Measurements from ENCODE around the gene BTNL8. TPM values are rescaled to one million over a fixed set of nuclear protein-coding genes. Genes with fewer than 3 reads are reported as not detected.

The BTNL8 gene
- 0.65 TPM for polyA plus RNA-seq (ENCODE audit: insufficient read length)
- long read RNA-seq, donor 1: 0 reads
- long read RNA-seq, donor 2: 0 reads
- long read RNA-seq, donor 3: 0 reads
- long read RNA-seq, donor 4: 0 reads
- long read RNA-seq, donor 5: 0 reads
- long read RNA-seq, donor 6: 0 reads
- long read RNA-seq, donor 7: 0 reads
- long read RNA-seq, donor 8: 0 reads

DNA sequence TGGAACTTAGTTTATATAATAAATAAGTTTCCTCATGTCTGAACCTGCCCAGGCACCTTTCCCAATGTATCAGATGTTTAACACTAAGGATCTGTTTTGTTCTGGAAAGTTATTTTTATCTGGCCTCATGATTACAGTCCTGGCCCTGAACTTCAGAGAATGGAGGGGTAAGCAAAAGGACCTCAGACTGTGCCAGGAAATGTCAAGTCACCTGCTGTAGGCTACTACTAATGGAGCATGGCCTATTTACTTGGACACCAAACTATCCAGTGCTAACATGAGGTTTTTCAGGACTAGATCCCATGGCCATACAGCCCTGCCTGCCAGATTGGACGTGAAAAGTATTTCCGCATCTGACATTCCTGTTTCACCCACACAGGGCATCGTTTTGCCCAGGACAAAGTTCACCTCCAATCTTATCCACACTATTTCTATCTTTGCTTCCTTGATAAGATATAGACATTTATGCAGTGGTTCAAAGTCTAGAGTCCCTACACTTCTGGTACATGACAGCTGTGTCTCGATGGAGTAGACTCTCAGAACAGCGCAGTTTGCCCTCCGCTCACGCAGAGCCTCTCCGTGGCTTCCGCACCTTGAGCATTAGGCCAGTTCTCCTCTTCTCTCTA lies at the start of gene BTNL8:
TSS of gene BTNL8 (plus strand) at position 539 of the 626 bp plus-strand sequence. CDS start 152 bp downstream, outside the sequence.
- no peak for DNase-seq

- DNase-seq: no peak
Observed at GRCh38 chr5:180849827-180850226, 49.1 kb upstream of the BTNL8 start.

DNA sequence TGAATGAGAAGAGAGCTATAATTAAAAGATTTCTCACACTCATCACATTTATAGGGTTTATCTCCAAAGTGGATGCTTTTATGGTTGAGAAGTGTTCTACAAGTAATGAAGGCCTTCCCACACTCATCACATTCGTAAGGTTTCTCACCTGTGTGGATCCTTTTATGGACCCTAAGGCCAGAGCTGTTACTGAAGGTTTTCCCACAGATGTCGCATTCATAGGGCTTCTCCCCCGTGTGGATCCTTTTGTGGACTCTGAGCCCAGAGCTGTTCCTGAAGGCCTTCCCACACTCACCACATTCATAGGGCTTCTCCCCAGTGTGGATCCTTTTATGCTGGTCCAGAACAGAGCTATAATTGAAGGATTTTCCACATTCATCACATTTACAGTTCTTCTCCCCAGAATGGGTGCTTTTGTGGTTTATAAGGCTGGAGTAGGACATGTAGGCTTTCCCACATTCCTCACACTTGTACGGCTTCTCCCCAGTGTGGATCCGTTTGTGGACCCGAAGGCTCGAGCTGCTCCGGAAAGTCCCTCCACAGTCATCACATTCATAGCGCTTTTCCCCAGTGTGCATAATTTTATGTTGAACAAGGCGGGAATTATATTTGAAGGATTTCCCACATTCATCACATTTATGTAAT lies 48.4 kb upstream of the BTNL8 start:
- DNase-seq: no peak

GRCh38 chr5:180852495-180852894 lies 46.5 kb upstream of the BTNL8 start:
- DNase-seq: no peak

GRCh38 chr5:180853121-180853847 lies 45.7 kb upstream of the BTNL8 start:
- DNase-seq: no peak

DNA sequence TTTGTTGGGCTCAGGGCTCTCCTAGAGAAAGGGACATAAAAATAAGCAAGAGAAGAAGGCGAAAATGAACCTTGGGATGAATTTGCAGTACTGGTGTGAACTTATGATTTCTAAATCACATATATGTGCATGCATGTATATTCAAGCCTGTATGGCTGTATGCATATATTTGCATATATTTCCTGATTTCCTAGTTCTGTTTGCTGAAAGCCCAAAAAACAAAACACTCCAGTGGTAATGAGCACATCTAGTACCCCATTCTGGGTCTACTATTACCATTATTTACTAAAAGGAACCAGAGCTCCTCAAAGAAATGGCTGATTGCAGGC lies 45.1 kb upstream of the BTNL8 start:
- no peak for DNase-seq

DNA sequence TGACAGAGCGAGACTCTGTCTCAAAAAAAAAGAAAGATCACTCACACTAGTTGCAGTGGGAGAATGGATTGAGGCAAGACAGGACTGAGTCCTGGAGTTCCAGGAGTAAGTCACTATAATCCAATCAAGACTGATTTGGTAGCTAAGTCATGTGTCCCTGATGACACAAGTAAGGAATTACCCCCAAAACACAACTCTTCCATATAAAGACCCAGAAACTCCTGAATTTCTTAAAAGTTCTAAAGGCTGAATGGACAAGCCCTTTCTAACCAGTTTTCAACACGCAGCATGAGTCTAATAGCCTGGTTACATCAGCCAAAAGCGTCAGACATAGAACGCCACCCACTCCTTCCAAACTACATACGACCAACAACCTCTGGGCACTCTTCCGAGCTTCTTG lies 40.4 kb upstream of the BTNL8 start:
- DNase-seq: no peak

GRCh38 chr5:180860273-180860886 lies 38.6 kb upstream of the BTNL8 start:
- peak; percentile 38 for DNase-seq

- peak; percentile 93 for DNase-seq
Observed at GRCh38 chr5:180860887-180861822, 37.8 kb upstream of the BTNL8 start, which contains the start of gene ZFP62. Gene ZFP62 (minus strand): TSS chr5:180861276. CDS start chr5:180861219, 57 bp downstream.

DNA sequence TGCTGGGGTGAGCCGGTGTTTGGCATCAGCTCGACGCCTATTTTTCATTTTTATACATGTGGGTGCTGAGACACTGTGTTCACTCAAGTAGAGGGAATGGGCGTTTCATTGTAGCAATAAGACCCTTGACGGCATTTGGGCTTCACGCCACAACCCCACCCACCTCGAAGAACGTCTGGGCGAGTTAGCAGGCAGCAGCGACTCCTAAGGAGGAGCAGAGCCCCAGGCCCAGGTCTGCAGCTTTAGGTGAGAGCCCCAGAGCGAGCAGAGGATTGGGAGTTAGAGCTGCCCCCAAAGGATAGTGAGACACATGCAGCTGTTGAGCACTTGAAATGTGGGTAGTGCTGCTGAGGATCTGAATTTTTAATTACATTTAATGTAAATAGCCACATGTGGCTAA lies 36.3 kb upstream of the BTNL8 start:
- no peak for DNase-seq

DNA sequence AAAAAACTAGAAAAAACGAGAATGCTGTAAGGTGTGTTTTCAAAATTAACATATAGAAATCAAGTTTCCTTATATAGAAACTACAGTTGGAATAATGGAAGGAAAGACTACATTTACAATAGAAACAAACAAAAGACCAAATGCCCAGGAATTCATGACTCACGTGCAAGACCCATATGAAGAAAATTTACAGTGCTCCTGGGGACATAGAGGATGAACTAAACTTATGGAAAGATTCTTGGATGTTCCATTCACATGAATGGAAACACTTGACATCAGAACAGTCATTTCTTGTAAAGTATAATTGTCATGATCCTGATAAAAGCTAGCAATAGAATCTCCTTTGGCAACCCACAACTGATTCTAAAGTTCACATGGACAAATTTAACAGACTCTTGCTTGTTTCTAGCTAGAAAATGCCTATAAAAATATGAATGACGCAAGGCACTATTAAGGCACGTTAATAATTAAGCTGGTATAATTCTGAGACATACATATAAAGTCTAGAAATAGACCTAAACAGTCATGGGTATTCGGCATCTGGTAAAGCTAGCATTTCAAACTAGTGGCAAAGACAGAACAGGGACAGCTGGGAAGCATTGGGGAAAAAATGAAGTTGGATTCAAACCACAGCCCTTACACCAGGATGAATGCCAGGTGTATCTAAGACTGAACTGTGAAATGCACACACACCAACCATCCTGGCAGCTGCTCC lies 32.8 kb upstream of the BTNL8 start:
- DNase-seq: no peak

DNA sequence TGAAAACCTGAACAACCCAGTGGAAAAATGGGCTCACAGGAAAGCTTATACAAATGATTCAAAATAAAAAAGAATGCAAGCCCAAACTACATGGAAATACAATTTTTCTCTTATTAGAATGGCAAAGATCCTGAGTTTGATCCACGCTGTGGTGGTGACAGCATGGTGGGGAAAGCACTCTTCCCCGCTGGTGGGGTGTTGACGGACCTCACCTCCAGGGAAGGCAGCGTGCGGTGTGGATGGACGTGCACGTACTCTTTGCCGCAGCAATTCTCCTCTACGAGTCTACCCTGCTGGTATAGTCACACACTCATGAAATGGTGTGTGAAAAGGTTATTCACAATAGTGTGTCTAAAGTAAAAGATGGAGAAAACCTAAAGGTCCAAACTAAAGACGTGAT lies 32.0 kb upstream of the BTNL8 start:
- no peak for DNase-seq

DNA sequence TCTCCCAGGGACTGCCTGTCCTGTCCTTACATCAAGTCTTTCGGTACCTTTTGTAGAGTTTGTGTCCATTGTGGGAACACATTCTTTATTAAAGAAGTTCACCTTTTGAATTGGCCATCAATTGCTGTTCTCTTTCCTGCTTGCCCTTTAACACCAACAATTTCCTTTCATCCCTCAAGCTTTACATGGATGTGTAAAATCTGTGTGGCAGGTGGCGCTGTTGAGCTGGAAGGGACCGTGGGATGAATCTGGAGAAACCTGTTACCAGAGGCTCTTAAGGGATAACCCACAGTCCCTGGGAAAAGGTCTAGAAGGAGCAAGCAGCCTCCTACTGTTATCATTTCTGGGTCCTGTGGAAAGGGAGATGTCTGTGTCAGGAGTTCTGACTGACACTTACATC lies 30.0 kb upstream of the BTNL8 start:
- DNase-seq: peak; percentile 87

DNA sequence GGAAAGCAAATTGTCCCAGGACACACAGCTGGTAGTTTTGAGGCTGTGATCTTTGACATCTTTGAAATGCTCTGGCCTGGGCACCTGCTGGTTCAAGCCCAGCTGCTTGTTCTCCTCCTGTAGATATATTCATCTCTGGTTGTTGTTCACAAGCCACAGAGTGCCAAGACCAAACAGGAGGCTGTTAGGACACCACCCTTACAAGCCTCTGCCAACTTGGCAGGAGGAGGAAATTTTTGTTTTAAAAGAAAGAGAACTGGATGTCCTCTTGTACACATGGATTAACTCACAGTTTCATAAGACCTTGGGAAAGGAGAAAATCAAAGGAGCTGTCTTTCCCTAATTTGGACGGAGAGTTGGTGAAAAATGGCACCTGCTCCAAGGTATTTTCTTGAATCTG lies 29.4 kb upstream of the BTNL8 start:
- DNase-seq: no peak

DNA sequence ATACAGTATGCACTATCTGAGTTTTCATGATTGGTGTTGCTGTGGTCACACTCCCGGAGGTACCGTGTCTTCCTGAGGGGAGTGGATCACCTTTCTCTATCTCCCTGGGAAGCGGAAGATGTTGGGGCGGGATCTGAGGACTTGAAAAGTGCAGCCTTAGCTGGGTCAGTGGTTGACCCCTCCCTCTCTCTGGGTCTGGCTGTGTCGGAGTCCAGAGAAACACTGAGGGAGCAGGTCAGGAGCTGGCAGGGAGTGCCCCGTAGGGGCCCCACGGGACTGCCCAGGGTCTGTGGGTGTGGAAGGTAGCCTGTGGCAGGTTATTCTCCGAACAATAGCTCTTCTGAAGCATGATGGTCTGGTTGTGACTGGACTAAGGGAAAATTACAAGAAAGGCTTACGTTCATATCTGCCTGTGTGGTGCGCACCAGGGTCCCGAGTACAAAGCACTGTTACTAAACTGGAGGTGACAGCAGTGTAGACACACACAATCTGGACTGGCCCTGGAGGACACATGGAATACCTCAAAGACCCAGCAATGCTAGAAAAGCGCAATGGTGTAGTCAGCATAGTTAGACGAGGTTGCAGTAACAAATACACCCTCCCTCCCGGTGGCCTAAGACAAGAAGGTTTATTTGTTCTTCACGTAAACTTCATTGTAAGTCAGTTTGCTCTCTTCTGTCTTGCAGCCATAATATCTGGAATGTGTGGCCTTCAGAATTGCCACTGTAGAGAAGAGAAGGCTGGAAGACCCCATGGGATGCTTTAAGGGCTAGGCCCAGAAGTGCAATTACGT lies 28.5 kb upstream of the BTNL8 start:
- DNase-seq: no peak

- DNase-seq: no peak
Observed at GRCh38 chr5:180872419-180872818, 26.5 kb upstream of the BTNL8 start.

- DNase-seq: no peak
Observed at GRCh38 chr5:180873615-180874520, 25.1 kb upstream of the BTNL8 start.

DNA sequence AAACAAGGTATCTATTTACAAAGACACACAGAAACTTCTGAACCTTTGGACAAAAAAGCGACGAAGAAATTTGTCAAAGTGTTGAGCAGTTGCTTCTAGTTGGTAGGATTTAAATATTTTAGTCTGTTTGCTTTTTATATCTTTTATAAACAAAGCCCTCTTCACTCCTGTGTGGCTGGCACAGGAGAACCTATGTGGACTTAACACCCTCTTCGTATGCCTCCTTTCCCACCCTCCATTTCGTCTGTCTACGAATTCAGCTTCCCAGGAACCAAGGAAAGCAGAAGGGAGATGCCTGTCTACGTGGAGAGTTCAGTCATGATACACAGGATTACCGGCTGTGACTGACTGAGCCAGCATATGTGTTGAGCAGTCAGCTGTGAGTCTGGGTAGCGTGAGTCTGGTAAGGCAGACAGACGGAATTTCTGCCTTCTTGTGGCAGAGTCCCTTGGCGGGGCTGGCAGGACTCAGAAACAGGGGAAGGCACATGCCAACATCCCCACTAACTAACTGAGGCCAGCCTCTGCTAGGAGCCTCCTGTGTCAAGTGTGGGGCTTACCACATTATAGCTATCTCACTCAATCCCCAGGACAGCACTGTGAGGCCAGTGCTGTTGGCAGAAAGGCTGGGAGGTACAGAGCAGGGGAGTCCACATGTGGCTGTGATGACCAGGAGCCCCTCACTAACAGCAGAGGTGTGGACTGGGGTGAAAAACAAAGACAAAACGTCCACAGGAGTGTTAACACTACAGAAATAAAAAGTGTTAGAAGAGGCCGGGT lies 24.0 kb upstream of the BTNL8 start:
- DNase-seq: no peak

All from left kidney (tissue), 8 donors.